PC-3 (cell line): Measurements from ENCODE around the gene BCAS3.

Experiments
- EZH2 ChIP-seq: fragments of 300-600 bp; sonication (generic); IDR thresholded peaks from one replicate; pipeline ENCODE4 v1.6.1; 2017; ENCODE audit warnings: antibody characterized with exemption, mild to moderate bottlenecking, low read length; ENCODE audit not compliant: unreplicated experiment
- EZH2phosphoT487 ChIP-seq: fragments of 300-600 bp; sonication (generic); IDR thresholded peaks from 2 replicates; pipeline ENCODE4 v1.6.1; 2018; ENCODE audit warnings: mild to moderate bottlenecking, antibody characterized with exemption, low read length, borderline replicate concordance
- TF ChIP-seq, protein P1 (sequence below): fragments of 300-600 bp; sonication (generic); conservative IDR thresholded peaks from 2 replicates; pipeline ENCODE4 v1.5.1; 2017; ENCODE audit warnings: antibody characterized with exemption, low read depth, mild to moderate bottlenecking, low read length

DNA sequence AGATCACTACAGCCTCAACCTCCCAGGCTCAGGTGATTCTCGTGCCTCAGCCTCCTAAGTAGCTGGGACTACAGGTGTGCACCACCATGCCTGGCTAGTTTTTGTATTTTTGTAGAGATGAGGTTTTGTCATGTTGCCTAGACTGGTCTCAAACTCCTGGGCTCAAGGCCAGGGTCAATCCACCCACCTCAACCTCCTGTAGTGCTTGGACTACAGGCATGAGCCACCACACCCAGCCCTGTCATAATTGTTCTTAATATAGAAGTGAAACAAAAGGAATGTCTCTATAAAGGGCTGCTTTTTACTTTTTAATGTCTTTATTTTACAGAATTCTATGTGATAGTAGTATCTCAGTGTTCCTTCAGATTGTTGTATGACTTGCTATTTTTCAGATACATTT lies 376.8 kb downstream of the BCAS3 start:
- TF ChIP-seq, protein P1, sequence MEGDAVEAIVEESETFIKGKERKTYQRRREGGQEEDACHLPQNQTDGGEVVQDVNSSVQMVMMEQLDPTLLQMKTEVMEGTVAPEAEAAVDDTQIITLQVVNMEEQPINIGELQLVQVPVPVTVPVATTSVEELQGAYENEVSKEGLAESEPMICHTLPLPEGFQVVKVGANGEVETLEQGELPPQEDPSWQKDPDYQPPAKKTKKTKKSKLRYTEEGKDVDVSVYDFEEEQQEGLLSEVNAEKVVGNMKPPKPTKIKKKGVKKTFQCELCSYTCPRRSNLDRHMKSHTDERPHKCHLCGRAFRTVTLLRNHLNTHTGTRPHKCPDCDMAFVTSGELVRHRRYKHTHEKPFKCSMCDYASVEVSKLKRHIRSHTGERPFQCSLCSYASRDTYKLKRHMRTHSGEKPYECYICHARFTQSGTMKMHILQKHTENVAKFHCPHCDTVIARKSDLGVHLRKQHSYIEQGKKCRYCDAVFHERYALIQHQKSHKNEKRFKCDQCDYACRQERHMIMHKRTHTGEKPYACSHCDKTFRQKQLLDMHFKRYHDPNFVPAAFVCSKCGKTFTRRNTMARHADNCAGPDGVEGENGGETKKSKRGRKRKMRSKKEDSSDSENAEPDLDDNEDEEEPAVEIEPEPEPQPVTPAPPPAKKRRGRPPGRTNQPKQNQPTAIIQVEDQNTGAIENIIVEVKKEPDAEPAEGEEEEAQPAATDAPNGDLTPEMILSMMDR = no peak
- TF ChIP-seq EZH2 = no peak
- TF ChIP-seq EZH2phosphoT487 = no peak
